ENCODE data around the gene AMH.
A peak's percentile ranks its signal among the peaks of the same experiment; 100 is the strongest.

AMH gene

DNA sequence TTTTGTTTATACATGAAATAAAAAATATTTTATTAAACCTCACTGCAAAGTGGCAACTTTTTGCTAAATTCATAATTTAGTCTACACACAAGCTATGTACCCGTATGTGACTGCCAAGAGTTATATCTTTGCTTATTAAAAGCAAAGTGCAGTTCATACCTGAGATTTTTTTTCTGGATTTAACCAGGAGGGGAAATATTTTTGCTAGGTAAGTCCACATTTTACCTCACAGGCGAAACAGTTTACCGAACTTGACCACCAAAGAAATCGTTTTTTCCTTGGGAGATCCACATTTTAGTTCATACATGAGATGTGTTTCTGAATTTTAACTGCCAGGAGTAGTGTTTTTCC is 19.3 kb downstream of the AMH start:
- Histone ChIP-seq H3K9ac (ENCODE audit: low read depth, low read length) (peak overlapping the region; percentile 51; the same call in 1 of the 2 replicates), H3K27me3 (ENCODE audit: control insufficient read depth, insufficient read depth, low read length) (no peaks in the 10 kb centered on the region), H3K4me1 (ENCODE audit: control insufficient read depth, insufficient read depth, low read length) (no peaks in the 10 kb centered on the region), H3K4me3 (ENCODE audit: low read depth, low read length) (peak overlapping the region; percentile 100), H3K36me3 (ENCODE audit: control insufficient read depth, insufficient read depth, low read length) (peaks cover 20% of the 10 kb centered on the region), H3K27ac (ENCODE audit: low read depth, low read length) (no peak overlapping the region), H3K9me3 (ENCODE audit: control insufficient read depth, insufficient read depth, low read length) (no peaks in the 10 kb centered on the region)

DNA sequence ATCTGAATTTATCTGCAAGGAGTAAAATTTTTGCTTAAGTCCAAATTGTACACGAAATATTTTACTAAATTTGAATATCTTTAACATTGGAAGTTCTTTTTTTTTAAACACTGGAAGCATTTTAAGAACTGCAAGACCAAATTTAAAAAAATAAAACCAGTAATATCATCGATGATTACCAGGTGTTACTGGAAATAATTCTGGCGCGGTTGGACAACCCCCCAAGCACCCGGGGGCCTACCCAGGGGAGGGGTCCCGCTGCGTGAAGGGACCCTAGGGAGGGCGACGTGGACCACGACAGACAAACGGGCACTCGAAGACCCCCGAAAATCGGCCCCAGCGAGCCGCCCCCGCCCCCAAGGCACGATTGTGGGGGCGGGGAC is 19.7 kb downstream of the AMH start:
- H3K9me3 ChIP-seq (ENCODE audit: control insufficient read depth, insufficient read depth, low read length): no peaks in the 10 kb centered on the region
- H3K4me1 ChIP-seq (ENCODE audit: control insufficient read depth, insufficient read depth, low read length): no peaks in the 10 kb centered on the region
- H3K27me3 ChIP-seq (ENCODE audit: control insufficient read depth, insufficient read depth, low read length): no peaks in the 10 kb centered on the region
- peak overlapping the region; percentile 72 for H3K27ac ChIP-seq (ENCODE audit: low read depth, low read length)
- H3K36me3 ChIP-seq (ENCODE audit: control insufficient read depth, insufficient read depth, low read length): peaks cover 20% of the 10 kb centered on the region
- peak overlapping the region; percentile 51; the same call in 1 of the 2 replicates for H3K9ac ChIP-seq (ENCODE audit: low read depth, low read length)
- H3K4me3 ChIP-seq (ENCODE audit: low read depth, low read length): peak overlapping the region; percentile 100

- Histone ChIP-seq H3K4me1 (ENCODE audit: control insufficient read depth, insufficient read depth, low read length) (no peaks in the 10 kb centered on the region), H3K4me3 (ENCODE audit: low read depth, low read length) (peak overlapping the region; percentile 100), H3K27me3 (ENCODE audit: control insufficient read depth, insufficient read depth, low read length) (no peaks in the 10 kb centered on the region), H3K9ac (ENCODE audit: low read depth, low read length) (peak overlapping the region; percentile 95), H3K27ac (ENCODE audit: low read depth, low read length) (peak overlapping the region; percentile 94), H3K9me3 (ENCODE audit: control insufficient read depth, insufficient read depth, low read length) (no peaks in the 10 kb centered on the region), H3K36me3 (ENCODE audit: control insufficient read depth, insufficient read depth, low read length) (peaks cover 20% of the 10 kb centered on the region)
Measured at GRCh38 chr19:2269244-2270156, 20.4 kb downstream of the AMH start.

DNA sequence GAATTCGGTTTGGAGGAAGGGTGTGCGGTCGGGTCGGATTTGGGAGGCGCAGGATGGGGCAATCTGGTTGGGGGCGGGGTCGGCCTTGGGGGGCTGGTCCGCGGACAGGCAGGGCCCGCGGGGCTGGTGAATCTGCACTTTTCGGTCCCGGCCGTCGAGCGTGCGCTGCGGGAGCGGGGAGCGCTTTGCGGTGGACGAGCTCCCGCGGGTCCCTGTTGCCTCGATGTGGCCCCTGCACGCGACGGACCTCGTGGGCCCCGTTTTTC is 21.0 kb downstream of the AMH start:
- Histone ChIP-seq H3K4me3 (ENCODE audit: low read depth, low read length) (peak overlapping the region; percentile 100), H3K4me1 (ENCODE audit: control insufficient read depth, insufficient read depth, low read length) (no peaks in the 10 kb centered on the region), H3K27ac (ENCODE audit: low read depth, low read length) (peak overlapping the region; percentile 94), H3K27me3 (ENCODE audit: control insufficient read depth, insufficient read depth, low read length) (no peaks in the 10 kb centered on the region), H3K9ac (ENCODE audit: low read depth, low read length) (peak overlapping the region; percentile 95), H3K36me3 (ENCODE audit: control insufficient read depth, insufficient read depth, low read length) (peaks cover 20% of the 10 kb centered on the region), H3K9me3 (ENCODE audit: control insufficient read depth, insufficient read depth, low read length) (no peaks in the 10 kb centered on the region)

- H3K36me3 ChIP-seq (ENCODE audit: control insufficient read depth, insufficient read depth, low read length): peaks cover 20% of the 10 kb centered on the region
- no peaks in the 10 kb centered on the region for H3K9me3 ChIP-seq (ENCODE audit: control insufficient read depth, insufficient read depth, low read length)
- H3K9ac ChIP-seq (ENCODE audit: low read depth, low read length): peak overlapping the region; percentile 95
- H3K27ac ChIP-seq (ENCODE audit: low read depth, low read length): peak overlapping the region; percentile 94
- no peaks in the 10 kb centered on the region for H3K4me1 ChIP-seq (ENCODE audit: control insufficient read depth, insufficient read depth, low read length)
- peak overlapping the region; percentile 100 for H3K4me3 ChIP-seq (ENCODE audit: low read depth, low read length)
- H3K27me3 ChIP-seq (ENCODE audit: control insufficient read depth, insufficient read depth, low read length): no peaks in the 10 kb centered on the region
Measured at GRCh38 chr19:2270423-2271233, 21.5 kb downstream of the AMH start.

DNA sequence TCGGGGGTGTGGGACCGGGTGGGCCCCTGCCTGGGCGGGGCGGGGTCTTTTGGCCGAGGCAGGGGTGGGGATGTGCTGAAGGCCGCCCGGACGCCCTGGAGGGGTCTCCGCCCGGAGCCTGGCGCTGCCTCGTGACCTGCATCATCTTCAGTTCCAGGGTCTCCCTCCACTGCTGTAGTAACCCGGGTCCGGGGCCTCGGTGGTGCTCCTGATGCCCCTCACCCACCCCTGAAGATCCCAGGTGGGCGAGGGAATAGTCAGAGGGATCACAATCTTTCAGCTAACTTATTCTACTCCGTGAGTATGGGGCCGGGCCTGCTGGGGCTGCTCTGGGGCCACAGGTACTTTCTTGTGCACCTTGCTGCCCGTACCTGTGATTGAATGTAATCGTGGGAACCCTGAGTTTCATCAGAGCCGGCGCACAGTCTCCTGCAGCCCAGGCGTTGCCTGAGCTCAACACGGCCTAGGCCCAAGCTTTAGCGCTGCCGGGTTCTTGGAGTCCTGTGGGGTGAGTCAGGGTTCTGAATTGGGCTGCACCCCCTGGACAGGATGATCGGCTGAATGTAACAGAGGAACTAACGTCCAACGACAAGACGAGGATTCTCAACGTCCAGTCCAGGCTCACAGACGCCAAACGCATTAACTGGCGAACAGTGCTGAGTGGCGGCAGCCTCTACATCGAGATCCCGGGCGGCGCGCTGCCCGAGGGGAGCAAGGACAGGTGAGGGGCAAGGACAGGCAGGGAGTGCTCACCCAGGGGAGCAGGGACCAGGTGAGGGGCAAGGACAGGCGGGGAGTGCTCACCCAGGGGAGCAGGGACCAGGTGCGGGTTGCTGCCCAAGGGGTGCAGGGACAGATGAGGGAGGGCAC is 22.3 kb downstream of the AMH start:
- Histone ChIP-seq H3K36me3 (ENCODE audit: control insufficient read depth, insufficient read depth, low read length) (peaks cover 20% of the 10 kb centered on the region), H3K9me3 (ENCODE audit: control insufficient read depth, insufficient read depth, low read length) (no peaks in the 10 kb centered on the region), H3K27me3 (ENCODE audit: control insufficient read depth, insufficient read depth, low read length) (no peaks in the 10 kb centered on the region), H3K4me1 (ENCODE audit: control insufficient read depth, insufficient read depth, low read length) (no peaks in the 10 kb centered on the region), H3K4me3 (ENCODE audit: low read depth, low read length) (peak overlapping the region; percentile 100), H3K27ac (ENCODE audit: low read depth, low read length) (peak overlapping the region; percentile 94), H3K9ac (ENCODE audit: low read depth, low read length) (peak overlapping the region; percentile 95)

- Histone ChIP-seq H3K9ac (ENCODE audit: low read depth, low read length) (no peak overlapping the region), H3K36me3 (ENCODE audit: control insufficient read depth, insufficient read depth, low read length) (peaks cover 20% of the 10 kb centered on the region), H3K4me3 (ENCODE audit: low read depth, low read length) (peak overlapping the region; percentile 49), H3K27me3 (ENCODE audit: control insufficient read depth, insufficient read depth, low read length) (no peaks in the 10 kb centered on the region), H3K9me3 (ENCODE audit: control insufficient read depth, insufficient read depth, low read length) (no peaks in the 10 kb centered on the region), H3K4me1 (ENCODE audit: control insufficient read depth, insufficient read depth, low read length) (no peaks in the 10 kb centered on the region), H3K27ac (ENCODE audit: low read depth, low read length) (peak overlapping the region; percentile 90)
Measured at GRCh38 chr19:2273356-2274184, 24.4 kb downstream of the AMH start.

- no peaks in the 10 kb centered on the region for H3K4me1 ChIP-seq (ENCODE audit: control insufficient read depth, insufficient read depth, low read length)
- H3K9ac ChIP-seq (ENCODE audit: low read depth, low read length): no peak overlapping the region
- H3K27ac ChIP-seq (ENCODE audit: low read depth, low read length): peak overlapping the region; percentile 90
- peaks cover 20% of the 10 kb centered on the region for H3K36me3 ChIP-seq (ENCODE audit: control insufficient read depth, insufficient read depth, low read length)
- no peaks in the 10 kb centered on the region for H3K27me3 ChIP-seq (ENCODE audit: control insufficient read depth, insufficient read depth, low read length)
- H3K9me3 ChIP-seq (ENCODE audit: control insufficient read depth, insufficient read depth, low read length): no peaks in the 10 kb centered on the region
- peak overlapping the region; percentile 19; the same call in 1 of the 2 replicates for H3K4me3 ChIP-seq (ENCODE audit: low read depth, low read length)
Measured at GRCh38 chr19:2274185-2274711, 25.1 kb downstream of the AMH start.

DNA sequence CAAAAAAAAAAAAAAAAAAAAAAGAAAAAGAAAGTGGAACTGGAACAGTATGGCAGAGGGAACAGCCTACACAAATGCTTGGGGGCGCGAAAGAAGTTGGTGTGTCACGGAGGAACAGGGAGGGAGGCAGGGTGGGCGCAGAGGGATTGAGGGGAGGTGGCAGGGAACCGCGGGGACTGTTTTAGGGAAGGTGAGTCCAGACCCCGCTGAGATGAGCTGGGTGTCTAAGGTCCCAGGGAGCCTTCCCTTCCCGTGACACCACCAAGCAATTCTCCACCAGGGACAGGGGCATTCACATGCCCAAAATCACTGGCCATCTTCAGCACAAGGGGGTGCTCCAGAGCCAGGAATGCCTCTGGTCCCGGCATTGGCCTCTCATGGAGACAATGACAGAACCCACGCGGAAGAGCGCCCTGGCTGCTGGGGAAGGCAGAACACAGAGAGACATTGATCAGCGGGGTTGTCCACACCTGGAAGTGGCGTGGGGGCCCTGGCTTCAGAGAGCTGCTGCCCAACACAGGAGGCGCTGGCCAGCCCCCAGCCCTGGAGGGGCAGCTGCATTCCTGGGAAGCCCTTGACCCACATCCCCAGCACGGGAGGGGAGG is 25.9 kb downstream of the AMH start:
- H3K27ac ChIP-seq (ENCODE audit: low read depth, low read length): no peak overlapping the region
- no peaks in the 10 kb centered on the region for H3K9me3 ChIP-seq (ENCODE audit: control insufficient read depth, insufficient read depth, low read length)
- no peak overlapping the region for H3K9ac ChIP-seq (ENCODE audit: low read depth, low read length)
- H3K4me3 ChIP-seq (ENCODE audit: low read depth, low read length): no peak overlapping the region
- peaks cover 20% of the 10 kb centered on the region for H3K36me3 ChIP-seq (ENCODE audit: control insufficient read depth, insufficient read depth, low read length)
- H3K27me3 ChIP-seq (ENCODE audit: control insufficient read depth, insufficient read depth, low read length): no peaks in the 10 kb centered on the region
- no peaks in the 10 kb centered on the region for H3K4me1 ChIP-seq (ENCODE audit: control insufficient read depth, insufficient read depth, low read length)

All from HUES48 (cell line).